OCI-LY3 (cell line): Measurements from ENCODE around the gene TMEM140.
"Not testable (repeated sequence)": the region's sequence is repeated elsewhere in the genome, so short reads cannot be mapped to it uniquely, and the experiment has no call there.

ENCODE experiments used
- EZH2phosphoT487 ChIP-seq: fragments of 200-600 bp; shearing (Covaris generic); IDR thresholded peaks from 2 replicates; pipeline ENCODE4 v1.6.1; 2018; ENCODE audit warnings: antibody characterized with exemption, mixed run types, low read depth
- TF ChIP-seq, protein P1 (sequence below): fragments of 200-600, 300-600 bp; sonication (generic); IDR thresholded peaks from 2 replicates; pipeline ENCODE4 v1.5.1; 2014; ENCODE audit warnings: antibody characterized with exemption, low read length, low read depth

DNA sequence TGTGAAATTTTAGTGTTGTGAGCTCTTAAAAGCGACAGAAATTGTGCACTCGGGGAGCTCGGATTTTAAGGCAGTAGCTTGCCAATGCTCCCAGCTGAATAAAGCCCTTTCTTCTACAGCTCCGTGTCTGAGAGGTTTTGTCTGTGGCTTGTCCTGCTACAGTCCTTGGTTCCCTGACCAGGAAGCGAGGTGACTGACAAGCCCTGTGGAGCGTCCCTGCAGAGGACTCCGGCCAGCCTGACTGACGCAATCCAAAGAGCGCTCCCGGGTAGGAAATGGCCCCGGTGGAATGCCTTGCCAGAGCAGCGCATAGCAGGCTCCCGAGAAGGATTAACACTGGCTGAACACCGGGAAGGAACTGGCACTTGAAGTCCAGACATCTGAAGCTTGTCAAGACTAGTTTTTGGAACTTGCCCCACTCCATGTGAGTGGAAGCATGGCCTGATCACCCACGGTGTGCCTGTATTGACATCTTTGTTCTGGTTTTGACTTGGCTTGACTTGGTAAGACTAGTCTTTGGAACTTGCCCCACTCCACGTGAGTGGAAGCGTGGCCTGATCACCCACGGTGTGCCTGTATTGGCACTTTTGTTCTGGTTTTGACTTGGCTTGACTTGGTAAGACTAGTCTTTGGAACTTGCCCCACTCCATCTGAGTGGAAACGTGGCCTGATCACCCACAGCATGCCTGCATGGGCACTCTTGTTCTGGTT, 23.9 kb downstream of the TMEM140 start:
- TF ChIP-seq, protein P1, sequence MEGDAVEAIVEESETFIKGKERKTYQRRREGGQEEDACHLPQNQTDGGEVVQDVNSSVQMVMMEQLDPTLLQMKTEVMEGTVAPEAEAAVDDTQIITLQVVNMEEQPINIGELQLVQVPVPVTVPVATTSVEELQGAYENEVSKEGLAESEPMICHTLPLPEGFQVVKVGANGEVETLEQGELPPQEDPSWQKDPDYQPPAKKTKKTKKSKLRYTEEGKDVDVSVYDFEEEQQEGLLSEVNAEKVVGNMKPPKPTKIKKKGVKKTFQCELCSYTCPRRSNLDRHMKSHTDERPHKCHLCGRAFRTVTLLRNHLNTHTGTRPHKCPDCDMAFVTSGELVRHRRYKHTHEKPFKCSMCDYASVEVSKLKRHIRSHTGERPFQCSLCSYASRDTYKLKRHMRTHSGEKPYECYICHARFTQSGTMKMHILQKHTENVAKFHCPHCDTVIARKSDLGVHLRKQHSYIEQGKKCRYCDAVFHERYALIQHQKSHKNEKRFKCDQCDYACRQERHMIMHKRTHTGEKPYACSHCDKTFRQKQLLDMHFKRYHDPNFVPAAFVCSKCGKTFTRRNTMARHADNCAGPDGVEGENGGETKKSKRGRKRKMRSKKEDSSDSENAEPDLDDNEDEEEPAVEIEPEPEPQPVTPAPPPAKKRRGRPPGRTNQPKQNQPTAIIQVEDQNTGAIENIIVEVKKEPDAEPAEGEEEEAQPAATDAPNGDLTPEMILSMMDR: not testable (repeated sequence)
- TF ChIP-seq EZH2phosphoT487: not testable (repeated sequence)
